Rectal smooth muscle tissue (tissue), 1 donor: ENCODE data around the gene RPL35.

Experiments used
- H3K27ac ChIP-seq: one replicate; pipeline ENCODE4 v1.7.0; 2013; ENCODE audit warnings: low read depth, low read length, inconsistent platforms
- H3K27me3 ChIP-seq: one replicate; pipeline ENCODE4 v1.7.0; 2013; ENCODE audit warnings: low read length; ENCODE audit not compliant: control insufficient read depth, insufficient read depth
- H3K36me3 ChIP-seq: one replicate; pipeline ENCODE4 v1.7.0; 2013; ENCODE audit warnings: low read length; ENCODE audit not compliant: control insufficient read depth, insufficient read depth
- H3K4me1 ChIP-seq: one replicate; pipeline ENCODE4 v1.7.0; 2013; ENCODE audit warnings: low read length; ENCODE audit not compliant: control insufficient read depth, insufficient read depth
- H3K4me3 ChIP-seq: one replicate; pipeline ENCODE4 v1.7.0; 2013; ENCODE audit warnings: low read length
- H3K9ac ChIP-seq: one replicate; pipeline ENCODE4 v1.7.0; 2013; ENCODE audit warnings: low read length

Gene RPL35

GRCh38 chr9:124886461-124886860, 24.7 kb upstream of the RPL35 start:
- no peaks in the 10 kb centered on the region for H3K27me3 ChIP-seq
- H3K9ac ChIP-seq: no peak overlapping the region
- H3K36me3 ChIP-seq: peaks cover 52% of the 10 kb centered on the region
- H3K4me1 ChIP-seq: no peaks in the 10 kb centered on the region
- no peak overlapping the region for H3K27ac ChIP-seq
- H3K4me3 ChIP-seq: no peak overlapping the region

DNA sequence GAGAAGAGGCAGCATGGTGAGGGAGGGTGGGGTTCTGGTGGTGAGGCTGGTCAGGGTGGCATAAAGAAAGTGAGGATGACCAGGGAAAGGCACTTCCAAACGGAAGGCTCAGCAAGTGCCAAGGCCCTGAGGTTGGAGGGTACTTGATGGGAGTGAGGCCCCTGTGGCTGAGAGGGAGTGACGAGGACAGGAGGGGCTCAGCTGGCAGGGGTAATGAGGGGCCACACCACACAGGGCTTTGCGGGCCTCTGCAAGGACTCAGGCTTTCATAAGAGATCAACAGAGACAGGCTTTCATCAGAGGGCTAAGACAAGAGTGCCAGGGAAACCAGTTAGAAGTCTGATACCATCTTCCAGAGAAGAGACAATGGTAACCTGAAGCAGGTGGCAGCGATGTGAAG, 23.8 kb upstream of the RPL35 start:
- H3K27ac ChIP-seq: no peak overlapping the region
- no peak overlapping the region for H3K4me3 ChIP-seq
- H3K27me3 ChIP-seq: no peaks in the 10 kb centered on the region
- no peak overlapping the region for H3K9ac ChIP-seq
- no peaks in the 10 kb centered on the region for H3K4me1 ChIP-seq
- H3K36me3 ChIP-seq: peaks cover 52% of the 10 kb centered on the region

DNA sequence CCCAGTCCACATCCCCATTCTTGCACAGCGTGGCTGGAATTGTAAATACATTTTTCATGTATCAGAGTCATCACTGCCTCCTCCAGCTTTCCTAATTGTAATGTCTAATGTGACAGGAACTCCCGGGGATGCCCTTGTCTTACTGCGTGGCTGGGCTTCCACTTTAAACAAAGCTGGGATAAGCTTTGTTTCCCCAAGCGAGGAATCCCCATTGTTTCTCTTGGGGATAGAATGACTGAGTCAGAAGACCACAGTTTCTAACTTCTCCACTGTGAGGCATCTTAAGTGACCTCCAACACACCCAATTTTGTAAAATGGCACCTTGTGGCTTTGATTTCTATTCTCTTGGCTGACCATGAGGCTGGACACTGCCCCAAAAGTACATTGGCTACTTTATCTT, 22.6 kb upstream of the RPL35 start:
- Histone ChIP-seq H3K4me3 (no peak overlapping the region), H3K27ac (no peak overlapping the region), H3K4me1 (no peaks in the 10 kb centered on the region), H3K9ac (no peak overlapping the region), H3K27me3 (no peaks in the 10 kb centered on the region), H3K36me3 (peaks cover 49% of the 10 kb centered on the region)

- no peak overlapping the region for H3K27ac ChIP-seq
- no peaks in the 10 kb centered on the region for H3K4me1 ChIP-seq
- no peaks in the 10 kb centered on the region for H3K27me3 ChIP-seq
- H3K36me3 ChIP-seq: peaks cover 39% of the 10 kb centered on the region
- no peak overlapping the region for H3K4me3 ChIP-seq
- no peak overlapping the region for H3K9ac ChIP-seq
These were observed 20.5 kb upstream of the RPL35 start for GRCh38 chr9:124882231-124882630.

GRCh38 chr9:124881138-124881743, 19.5 kb upstream of the RPL35 start:
- Histone ChIP-seq H3K9ac (no peak overlapping the region), H3K4me3 (no peak overlapping the region), H3K4me1 (no peaks in the 10 kb centered on the region), H3K27ac (no peak overlapping the region), H3K27me3 (no peaks in the 10 kb centered on the region), H3K36me3 (peaks cover 33% of the 10 kb centered on the region)

GRCh38 chr9:124880501-124880900, 18.7 kb upstream of the RPL35 start:
- peaks cover 31% of the 10 kb centered on the region for H3K36me3 ChIP-seq
- no peak overlapping the region for H3K9ac ChIP-seq
- no peak overlapping the region for H3K27ac ChIP-seq
- no peaks in the 10 kb centered on the region for H3K27me3 ChIP-seq
- no peaks in the 10 kb centered on the region for H3K4me1 ChIP-seq
- no peak overlapping the region for H3K4me3 ChIP-seq

DNA sequence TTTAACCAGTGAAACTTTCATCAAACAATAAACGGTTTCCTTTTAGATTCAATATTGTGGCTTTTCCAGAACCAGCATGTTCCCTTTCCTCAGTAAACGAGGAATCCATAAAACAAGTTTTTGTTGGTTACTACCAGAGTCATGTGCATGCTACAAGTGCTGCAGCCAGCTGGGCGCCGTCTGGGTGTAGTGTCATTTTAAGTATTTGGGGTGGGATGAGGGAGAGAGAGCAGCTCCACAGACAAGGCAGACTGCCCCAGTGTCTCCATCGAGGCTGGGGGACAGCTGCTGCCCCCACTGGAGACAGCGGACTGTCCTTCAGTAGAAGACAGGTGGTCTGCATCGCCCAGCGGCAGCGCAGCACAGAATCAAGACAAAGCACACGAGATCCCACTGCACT, 17.5 kb upstream of the RPL35 start:
- Histone ChIP-seq H3K27ac (no peak overlapping the region), H3K9ac (no peak overlapping the region), H3K4me1 (no peaks in the 10 kb centered on the region), H3K4me3 (no peak overlapping the region), H3K36me3 (peaks cover 39% of the 10 kb centered on the region), H3K27me3 (no peaks in the 10 kb centered on the region)

- Histone ChIP-seq H3K27me3 (no peaks in the 10 kb centered on the region), H3K27ac (no peak overlapping the region), H3K36me3 (peaks cover 44% of the 10 kb centered on the region)
These were observed 16.8 kb upstream of the RPL35 start for GRCh38 chr9:124878518-124878917.

DNA sequence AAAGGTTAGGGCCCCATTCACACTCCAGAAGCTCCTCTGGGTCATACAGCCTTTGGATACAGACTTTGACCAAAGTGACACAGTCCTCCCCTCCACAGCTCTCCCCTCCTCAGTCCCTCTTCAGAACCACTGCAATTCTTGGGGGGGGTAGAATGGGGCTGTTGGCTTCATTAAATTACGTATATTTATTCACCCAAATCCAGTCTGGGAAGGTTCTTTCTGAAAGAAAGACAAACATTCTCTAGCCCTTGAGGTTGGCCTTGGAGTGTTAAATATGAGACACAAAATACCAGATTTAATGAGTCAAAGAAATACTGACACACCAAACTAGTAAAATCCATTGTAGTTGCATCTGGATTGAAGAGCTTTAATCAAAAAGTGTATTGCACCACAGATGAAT, 16.3 kb upstream of the RPL35 start:
- Histone ChIP-seq H3K27me3 (no peaks in the 10 kb centered on the region), H3K4me1 (no peaks in the 10 kb centered on the region), H3K9ac (no peak overlapping the region), H3K36me3 (peaks cover 47% of the 10 kb centered on the region), H3K4me3 (no peak overlapping the region), H3K27ac (no peak overlapping the region)

More at GRCh38 chr9:124878518-124878917, 16.8 kb upstream of the RPL35 start:
- Histone ChIP-seq H3K4me1 (no peaks in the 10 kb centered on the region), H3K9ac (no peak overlapping the region), H3K4me3 (no peak overlapping the region)

- peaks cover 4% of the 10 kb centered on the region for H3K4me1 ChIP-seq
- no peak overlapping the region for H3K27ac ChIP-seq
- H3K9ac ChIP-seq: no peak overlapping the region
- H3K4me3 ChIP-seq: no peak overlapping the region
- peaks cover 47% of the 10 kb centered on the region for H3K36me3 ChIP-seq
- no peaks in the 10 kb centered on the region for H3K27me3 ChIP-seq
These were observed 15.4 kb upstream of the RPL35 start for GRCh38 chr9:124877021-124877782.

GRCh38 chr9:124875501-124875900, 13.7 kb upstream of the RPL35 start:
- Histone ChIP-seq H3K27ac (no peak overlapping the region), H3K4me1 (peaks cover 13% of the 10 kb centered on the region), H3K27me3 (no peaks in the 10 kb centered on the region), H3K4me3 (no peak overlapping the region), H3K9ac (no peak overlapping the region), H3K36me3 (peaks cover 35% of the 10 kb centered on the region)

GRCh38 chr9:124873664-124874063, 11.9 kb upstream of the RPL35 start:
- H3K4me3 ChIP-seq: no peak overlapping the region
- H3K27me3 ChIP-seq: no peaks in the 10 kb centered on the region
- H3K4me1 ChIP-seq: peaks cover 20% of the 10 kb centered on the region
- H3K36me3 ChIP-seq: peaks cover 27% of the 10 kb centered on the region
- H3K9ac ChIP-seq: no peak overlapping the region
- no peak overlapping the region for H3K27ac ChIP-seq

DNA sequence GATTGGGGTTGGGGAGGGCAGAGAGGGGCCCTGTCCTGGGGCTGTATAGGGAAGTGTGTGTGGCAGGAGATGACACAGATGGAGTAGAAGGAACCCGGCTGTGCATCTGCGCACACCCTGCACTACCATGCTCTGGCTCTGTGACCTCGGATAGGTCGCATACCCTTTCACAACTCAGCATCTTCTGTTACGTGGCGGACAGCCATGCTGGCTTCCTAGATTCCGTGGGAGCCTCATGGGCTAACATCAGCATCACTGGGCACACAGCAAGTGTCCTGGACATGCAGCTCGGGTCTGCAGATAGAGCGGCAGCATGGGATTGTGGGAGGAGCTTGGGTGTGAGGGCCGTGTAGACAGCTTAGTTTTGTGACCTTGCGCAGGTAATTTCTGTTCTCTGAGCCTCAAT, 9.4 kb upstream of the RPL35 start:
- Histone ChIP-seq H3K36me3 (peaks cover 20% of the 10 kb centered on the region), H3K9ac (no peak overlapping the region), H3K27me3 (no peaks in the 10 kb centered on the region), H3K4me3 (no peak overlapping the region), H3K27ac (no peak overlapping the region), H3K4me1 (peaks cover 26% of the 10 kb centered on the region)
